Measurements from ENCODE around the gene TUBE1.

TUBE1 gene

GRCh38 chr6:112036088-112036637, 51.1 kb downstream of the TUBE1 start:
- TF ChIP-seq POLR2A (IDR thresholded peaks at IDR 0.05; ENCODE audit: low read depth, low read length): no peak
- FAIRE-seq: no peak
- no peak for DNase-seq (ENCODE audit: insufficient read length, low spot score)

- FAIRE-seq: no peak
- no peak for DNase-seq (ENCODE audit: insufficient read length, low spot score)
- no peak for TF ChIP-seq POLR2A (IDR thresholded peaks at IDR 0.05; ENCODE audit: low read depth, low read length)
These were observed 52.7 kb downstream of the TUBE1 start for GRCh38 chr6:112034616-112034995.

- FAIRE-seq (no peak), DNase-seq (ENCODE audit: insufficient read length, low spot score) (no peak)
- no peak for TF ChIP-seq POLR2A (IDR thresholded peaks at IDR 0.05; ENCODE audit: low read depth, low read length)
These were observed 53.3 kb downstream of the TUBE1 start for GRCh38 chr6:112033791-112034615.

- FAIRE-seq (no peak), DNase-seq (ENCODE audit: insufficient read length, low spot score) (no peak)
- TF ChIP-seq POLR2A (IDR thresholded peaks at IDR 0.05; ENCODE audit: low read depth, low read length): no peak
These were observed 54.6 kb downstream of the TUBE1 start for GRCh38 chr6:112032728-112033127.

- FAIRE-seq (no peak), DNase-seq (ENCODE audit: insufficient read length, low spot score) (no peak)
These were observed 55.3 kb downstream of the TUBE1 start for GRCh38 chr6:112031960-112032359.

GRCh38 chr6:112030961-112031660, 56.2 kb downstream of the TUBE1 start:
- FAIRE-seq (no peak), DNase-seq (ENCODE audit: insufficient read length, low spot score) (no peak)
- no peak for TF ChIP-seq POLR2A (IDR thresholded peaks at IDR 0.05; ENCODE audit: low read depth, low read length)

More at GRCh38 chr6:112031960-112032359, 55.3 kb downstream of the TUBE1 start:
- TF ChIP-seq POLR2A (IDR thresholded peaks at IDR 0.05; ENCODE audit: low read depth, low read length): no peak

GRCh38 chr6:112030206-112030960, 56.9 kb downstream of the TUBE1 start:
- no peak for FAIRE-seq
- DNase-seq (ENCODE audit: insufficient read length, low spot score): no peak

GRCh38 chr6:112029045-112029822, 58.0 kb downstream of the TUBE1 start:
- FAIRE-seq: no peak
- TF ChIP-seq POLR2A (IDR thresholded peaks at IDR 0.05; ENCODE audit: low read depth, low read length): no peak
- DNase-seq (ENCODE audit: insufficient read length, low spot score): no peak

More at GRCh38 chr6:112030206-112030960, 56.9 kb downstream of the TUBE1 start:
- TF ChIP-seq POLR2A (IDR thresholded peaks at IDR 0.05; ENCODE audit: low read depth, low read length): no peak

GRCh38 chr6:112027942-112028674, 59.2 kb downstream of the TUBE1 start:
- FAIRE-seq (no peak), DNase-seq (ENCODE audit: insufficient read length, low spot score) (no peak)

GRCh38 chr6:112026933-112027332, 60.3 kb downstream of the TUBE1 start:
- FAIRE-seq: no peak
- no peak for TF ChIP-seq POLR2A (IDR thresholded peaks at IDR 0.05; ENCODE audit: low read depth, low read length)
- DNase-seq (ENCODE audit: insufficient read length, low spot score): no peak

More at GRCh38 chr6:112027942-112028674, 59.2 kb downstream of the TUBE1 start:
- no peak for TF ChIP-seq POLR2A (IDR thresholded peaks at IDR 0.05; ENCODE audit: low read depth, low read length)

- DNase-seq (ENCODE audit: insufficient read length, low spot score): no peak
- no peak for TF ChIP-seq POLR2A (IDR thresholded peaks at IDR 0.05; ENCODE audit: low read depth, low read length)
- no peak for FAIRE-seq
These were observed 62.8 kb downstream of the TUBE1 start for GRCh38 chr6:112024464-112024863.

- TF ChIP-seq POLR2A (IDR thresholded peaks at IDR 0.05; ENCODE audit: low read depth, low read length): no peak
- DNase-seq (ENCODE audit: insufficient read length, low spot score) (no peak), FAIRE-seq (no peak)
These were observed 64.5 kb downstream of the TUBE1 start for GRCh38 chr6:112022749-112023148.
